Measurements from ENCODE around the gene SORBS2. TPM values are rescaled to one million over a fixed set of nuclear protein-coding genes. Genes with fewer than 3 reads are reported as not detected.

Gene SORBS2
- total RNA-seq, 1 experiment from 2014 or later = 0.34 TPM

GRCh38 chr4:185669288-185669687 lies 142.7 kb downstream of the SORBS2 start:
- intact Hi-C loops (cut with micrococcal nuclease) = no loop called here
- DNase-seq (ENCODE audit: low read depth, low spot score) = no peak
- no peaks in the 10 kb centered on the region for H3K27me3 ChIP-seq (ENCODE audit: insufficient read depth, low read length)
- H3K36me3 ChIP-seq (ENCODE audit: control insufficient read depth in 1 of 2, insufficient read depth in 2 of 2, low read length in 2 of 2) = no peaks in the 10 kb centered on the region
- no peak for ATAC-seq
- no peaks in the 10 kb centered on the region for H3K9me3 ChIP-seq (ENCODE audit: control insufficient read depth in 1 of 2, insufficient read depth in 1 of 2, low read depth in 1 of 2, low read length in 2 of 2)
- RAD21 ChIA-PET (ENCODE audit: low non-redundant PET in 1 of 2, low total read pairs in 2 of 2, uncharacterized antibody in 2 of 2, unreplicated experiment in 2 of 2) = no interaction called here
- no peaks in the 10 kb centered on the region for H4K20me1 ChIP-seq (ENCODE audit: insufficient read depth)
- H3K4me2 ChIP-seq (ENCODE audit: low read length) = no peak overlapping the region
- H3K27ac ChIP-seq (ENCODE audit: low read depth, low read length) = no peak overlapping the region
- TF ChIP-seq FOSL1 (IDR thresholded peaks at IDR 0.05; ENCODE audit: low read depth) (no peak), CBX3 (IDR thresholded peaks at IDR 0.05; ENCODE audit: low read depth) (no peak), EZH2 (IDR thresholded peaks at IDR 0.05) (no peak), MAX (IDR thresholded peaks at IDR 0.05) (no peak), CEBPB (IDR thresholded peaks at IDR 0.05; ENCODE audit: low read depth) (no peak), YY1 (IDR thresholded peaks at IDR 0.05; ENCODE audit: extremely low read depth, insufficient replicate concordance, low read depth, low read length) (no peak), ZFX (IDR thresholded peaks at IDR 0.05) (no peak), ELF1 (IDR thresholded peaks at IDR 0.05; ENCODE audit: borderline replicate concordance, low read depth) (no peak)
- no TSS peak for BruUV-seq (replicated peaks)
- H3K4me1 ChIP-seq (ENCODE audit: control insufficient read depth in 1 of 2, insufficient read depth in 2 of 2, low read length in 2 of 2) = no peaks in the 10 kb centered on the region
- POLR2A ChIA-PET = no interaction called here
- no peaks in the 10 kb centered on the region for H3K9me2 ChIP-seq (ENCODE audit: insufficient read depth)
- H3K4me3 ChIP-seq (replicated peaks in 1 of 2; ENCODE audit: low read depth in 1 of 2, low read length in 2 of 2) = no peak overlapping the region
- CTCF ChIA-PET = no interaction called here
- H3K79me2 ChIP-seq (ENCODE audit: insufficient read depth, low read length) = no peaks in the 10 kb centered on the region
- no peak overlapping the region for H3K9ac ChIP-seq (ENCODE audit: low read length)
- H2AFZ ChIP-seq (ENCODE audit: low read depth, low read length, poor library complexity, severe bottlenecking) = no peak overlapping the region

- Histone ChIP-seq H3K36me3 (ENCODE audit: control insufficient read depth in 1 of 2, insufficient read depth in 2 of 2, low read length in 2 of 2) (no peaks in the 10 kb centered on the region), H3K4me1 (ENCODE audit: control insufficient read depth in 1 of 2, insufficient read depth in 2 of 2, low read length in 2 of 2) (no peaks in the 10 kb centered on the region), H2AFZ (ENCODE audit: low read depth, low read length, poor library complexity, severe bottlenecking) (no peak overlapping the region), H3K9me3 (ENCODE audit: control insufficient read depth in 1 of 2, insufficient read depth in 1 of 2, low read depth in 1 of 2, low read length in 2 of 2) (no peaks in the 10 kb centered on the region), H3K4me3 (replicated peaks in 1 of 2; ENCODE audit: low read depth in 1 of 2, low read length in 2 of 2) (no peak overlapping the region), H3K4me2 (ENCODE audit: low read length) (no peak overlapping the region), H3K27me3 (ENCODE audit: insufficient read depth, low read length) (no peaks in the 10 kb centered on the region), H3K9me2 (ENCODE audit: insufficient read depth) (no peaks in the 10 kb centered on the region), H3K79me2 (ENCODE audit: insufficient read depth, low read length) (no peaks in the 10 kb centered on the region), H3K27ac (ENCODE audit: low read depth, low read length) (no peak overlapping the region), H4K20me1 (ENCODE audit: insufficient read depth) (no peaks in the 10 kb centered on the region), H3K9ac (ENCODE audit: low read length) (no peak overlapping the region)
- no TSS peak for BruUV-seq (replicated peaks)
- ChIA-PET RAD21 (ENCODE audit: low non-redundant PET in 1 of 2, low total read pairs in 2 of 2, uncharacterized antibody in 2 of 2, unreplicated experiment in 2 of 2) (no interaction called here), POLR2A (no interaction called here), CTCF (no interaction called here)
- DNase-seq (ENCODE audit: low read depth, low spot score) = no peak
- intact Hi-C loops (cut with micrococcal nuclease) = no loop called here
- ATAC-seq = no peak
- TF ChIP-seq SIN3A (IDR thresholded peaks at IDR 0.05; ENCODE audit: low read depth) (no peak), FOSL1 (IDR thresholded peaks at IDR 0.05; ENCODE audit: low read depth) (no peak), POLR2AphosphoS5 (IDR thresholded peaks at IDR 0.05; ENCODE audit: low read depth, low read length) (no peak), EGR1 (IDR thresholded peaks at IDR 0.05; ENCODE audit: low read depth) (no peak), ELF1 (IDR thresholded peaks at IDR 0.05; ENCODE audit: borderline replicate concordance, low read depth) (no peak)
- TF ChIP-seq, protein P1, sequence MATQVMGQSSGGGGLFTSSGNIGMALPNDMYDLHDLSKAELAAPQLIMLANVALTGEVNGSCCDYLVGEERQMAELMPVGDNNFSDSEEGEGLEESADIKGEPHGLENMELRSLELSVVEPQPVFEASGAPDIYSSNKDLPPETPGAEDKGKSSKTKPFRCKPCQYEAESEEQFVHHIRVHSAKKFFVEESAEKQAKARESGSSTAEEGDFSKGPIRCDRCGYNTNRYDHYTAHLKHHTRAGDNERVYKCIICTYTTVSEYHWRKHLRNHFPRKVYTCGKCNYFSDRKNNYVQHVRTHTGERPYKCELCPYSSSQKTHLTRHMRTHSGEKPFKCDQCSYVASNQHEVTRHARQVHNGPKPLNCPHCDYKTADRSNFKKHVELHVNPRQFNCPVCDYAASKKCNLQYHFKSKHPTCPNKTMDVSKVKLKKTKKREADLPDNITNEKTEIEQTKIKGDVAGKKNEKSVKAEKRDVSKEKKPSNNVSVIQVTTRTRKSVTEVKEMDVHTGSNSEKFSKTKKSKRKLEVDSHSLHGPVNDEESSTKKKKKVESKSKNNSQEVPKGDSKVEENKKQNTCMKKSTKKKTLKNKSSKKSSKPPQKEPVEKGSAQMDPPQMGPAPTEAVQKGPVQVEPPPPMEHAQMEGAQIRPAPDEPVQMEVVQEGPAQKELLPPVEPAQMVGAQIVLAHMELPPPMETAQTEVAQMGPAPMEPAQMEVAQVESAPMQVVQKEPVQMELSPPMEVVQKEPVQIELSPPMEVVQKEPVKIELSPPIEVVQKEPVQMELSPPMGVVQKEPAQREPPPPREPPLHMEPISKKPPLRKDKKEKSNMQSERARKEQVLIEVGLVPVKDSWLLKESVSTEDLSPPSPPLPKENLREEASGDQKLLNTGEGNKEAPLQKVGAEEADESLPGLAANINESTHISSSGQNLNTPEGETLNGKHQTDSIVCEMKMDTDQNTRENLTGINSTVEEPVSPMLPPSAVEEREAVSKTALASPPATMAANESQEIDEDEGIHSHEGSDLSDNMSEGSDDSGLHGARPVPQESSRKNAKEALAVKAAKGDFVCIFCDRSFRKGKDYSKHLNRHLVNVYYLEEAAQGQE (IDR thresholded peaks at IDR 0.05; ENCODE audit: low read depth) = no peak
- TF ChIP-seq, protein P2, sequence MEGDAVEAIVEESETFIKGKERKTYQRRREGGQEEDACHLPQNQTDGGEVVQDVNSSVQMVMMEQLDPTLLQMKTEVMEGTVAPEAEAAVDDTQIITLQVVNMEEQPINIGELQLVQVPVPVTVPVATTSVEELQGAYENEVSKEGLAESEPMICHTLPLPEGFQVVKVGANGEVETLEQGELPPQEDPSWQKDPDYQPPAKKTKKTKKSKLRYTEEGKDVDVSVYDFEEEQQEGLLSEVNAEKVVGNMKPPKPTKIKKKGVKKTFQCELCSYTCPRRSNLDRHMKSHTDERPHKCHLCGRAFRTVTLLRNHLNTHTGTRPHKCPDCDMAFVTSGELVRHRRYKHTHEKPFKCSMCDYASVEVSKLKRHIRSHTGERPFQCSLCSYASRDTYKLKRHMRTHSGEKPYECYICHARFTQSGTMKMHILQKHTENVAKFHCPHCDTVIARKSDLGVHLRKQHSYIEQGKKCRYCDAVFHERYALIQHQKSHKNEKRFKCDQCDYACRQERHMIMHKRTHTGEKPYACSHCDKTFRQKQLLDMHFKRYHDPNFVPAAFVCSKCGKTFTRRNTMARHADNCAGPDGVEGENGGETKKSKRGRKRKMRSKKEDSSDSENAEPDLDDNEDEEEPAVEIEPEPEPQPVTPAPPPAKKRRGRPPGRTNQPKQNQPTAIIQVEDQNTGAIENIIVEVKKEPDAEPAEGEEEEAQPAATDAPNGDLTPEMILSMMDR (IDR thresholded peaks at IDR 0.05 in 2 of 3, conservative IDR thresholded peaks at IDR 0.05 in 1 of 3; ENCODE audit: borderline replicate concordance in 1 of 3, insufficient read depth in 1 of 3, low read depth in 2 of 3, low read length in 2 of 3) = no peak
Measured at GRCh38 chr4:185666156-185666555, 145.8 kb downstream of the SORBS2 start.
